ENCODE data around the gene MLH3.

GRCh38 chr14:74979029-74979428 is 72.2 kb downstream of the MLH3 start:
- TF ChIP-seq CTCF (IDR thresholded peaks at IDR 0.05) (no peak), POLR2A (IDR thresholded peaks at IDR 0.05) (no peak)

Data from prostate gland (tissue), 2 donors.